PC-3 (cell line): Measurements from ENCODE around the gene ALX4. TPM values are rescaled to one million over a fixed set of nuclear protein-coding genes. Genes with fewer than 3 reads are reported as not detected.

Experiments used
- ATAC-seq: fragments of 200-7000 bp; cut with Tn5 transposase; 2 replicates; pipeline ENCODE4 v1.9.1; 2020; ENCODE audit warnings: mild to moderate bottlenecking, moderate library complexity
- BruUV-seq: library from RNA; stranded (reverse); fragments of 400-500 nt; replicated peaks from 2 replicates; lab custom pipeline; 2021; lab: Mats Ljungman, UMichigan
- CTCF ChIA-PET: fragments of 300-600 bp; sonication (Branson Sonifier 250); formaldehyde crosslinking; loops from one replicate; lab custom pipeline; 2022; ENCODE audit warnings: antibody characterized with exemption; lab: Charles Lee
- POLR2A ChIA-PET: fragments of 300-600 bp; sonication (Branson Sonifier 250); formaldehyde crosslinking; loops from one replicate; lab custom pipeline; 2022; ENCODE audit warnings: antibody characterized with exemption; ENCODE audit not compliant: unreplicated experiment; lab: Charles Lee
- DNase-seq: peaks from one replicate; pipeline ENCODE4 v3.0.0-alpha.2; 2015
- H2AFZ ChIP-seq: fragments of 300-600 bp; sonication (generic); 2 replicates; pipeline ENCODE4 v1.6.0; 2016; ENCODE audit warnings: antibody characterized with exemption, low read length
- H3F3A ChIP-seq: fragments of 300-600 bp; sonication (generic); one replicate; pipeline ENCODE4 v1.6.0; 2017; ENCODE audit warnings: antibody characterized with exemption, low read length, control low read depth, mild to moderate bottlenecking; ENCODE audit not compliant: unreplicated experiment
- H3K27ac ChIP-seq: fragments of 300-600 bp; sonication (generic); 2 replicates; pipeline ENCODE4 v1.5.1; 2016; ENCODE audit warnings: mild to moderate bottlenecking, low read length
- H3K27me3 ChIP-seq: fragments of 300-600 bp; sonication (generic); 2 replicates; pipeline ENCODE4 v1.6.1; 2016; ENCODE audit warnings: low read length, mixed read lengths
- H3K36me3 ChIP-seq: fragments of 300-600 bp; sonication (generic); 2 replicates; pipeline ENCODE4 v1.6.1; 2016; ENCODE audit warnings: low read depth, mixed run types, low read length, mixed read lengths
- H3K4me1 ChIP-seq: fragments of 300-600 bp; sonication (generic); 2 replicates; pipeline ENCODE4 v1.5.1; 2016; ENCODE audit warnings: low read length; ENCODE audit not compliant: insufficient read depth
- H3K4me2 ChIP-seq: fragments of 300-600 bp; sonication (generic); 2 replicates; pipeline ENCODE4 v1.6.0; 2016; ENCODE audit warnings: low read length
- H3K4me3 ChIP-seq: fragments of 300-600 bp; sonication (generic); 2 replicates; pipeline ENCODE4 v1.5.1; 2016; ENCODE audit warnings: mild to moderate bottlenecking, low read length, mixed read lengths
- H3K79me2 ChIP-seq: fragments of 300-600 bp; sonication (generic); 2 replicates; pipeline ENCODE4 v1.6.1; 2017; ENCODE audit warnings: low read length, mixed read lengths
- H3K9ac ChIP-seq: fragments of 300-600 bp; sonication (generic); 2 replicates; pipeline ENCODE4 v1.6.0; 2016; ENCODE audit warnings: mild to moderate bottlenecking, low read length
- H3K9me2 ChIP-seq: fragments of 300-600 bp; sonication (generic); replicated peaks from 2 replicates; pipeline ENCODE4 v1.6.1; 2016; ENCODE audit warnings: mixed run types, low read length, mixed read lengths
- H3K9me3 ChIP-seq: fragments of 300-600 bp; sonication (generic); 2 replicates; pipeline ENCODE4 v1.6.1; 2016; ENCODE audit warnings: low read length, mixed read lengths
- H4K20me1 ChIP-seq: fragments of 300-600 bp; sonication (generic); 2 replicates; pipeline ENCODE4 v1.6.1; 2016; ENCODE audit warnings: low read length, mixed read lengths
- CTCF ChIP-seq: fragments of 300-600 bp; sonication (generic); conservative IDR thresholded peaks from 2 replicates; pipeline ENCODE4 v1.5.1; 2017; ENCODE audit warnings: antibody characterized with exemption, low read depth, mild to moderate bottlenecking, low read length
- EZH2 ChIP-seq: fragments of 300-600 bp; sonication (generic); IDR thresholded peaks from one replicate; pipeline ENCODE4 v1.6.1; 2017; ENCODE audit warnings: antibody characterized with exemption, mild to moderate bottlenecking, low read length; ENCODE audit not compliant: unreplicated experiment
- EZH2phosphoT487 ChIP-seq: fragments of 300-600 bp; sonication (generic); IDR thresholded peaks from 2 replicates; pipeline ENCODE4 v1.6.1; 2018; ENCODE audit warnings: mild to moderate bottlenecking, antibody characterized with exemption, low read length, borderline replicate concordance
- intact Hi-C: fragments of 100-400 bp; cut with micrococcal nuclease; formaldehyde crosslinking; loops from 2 replicates; pipeline ENCODE4 v1.9.0; 2023
- total RNA-seq: library from RNA; depleted of rRNA; stranded (reverse); fragments of >200 nt; gene quantifications from 2 replicates; pipeline ENCODE4 v1.2.3, GENCODE V29; 2014

Gene ALX4
- total RNA-seq, 1 experiment from 2014 or later: not detected

GRCh38 chr11:44260081-44260480 lies 49.9 kb downstream of the ALX4 start:
- Histone ChIP-seq H3K36me3 (no peaks in the 10 kb centered on the region), H2AFZ (no peak overlapping the region), H3K9me2 (no peaks in the 10 kb centered on the region), H4K20me1 (no peaks in the 10 kb centered on the region), H3K9ac (no peak overlapping the region), H3K27me3 (no peaks in the 10 kb centered on the region), H3K27ac (no peak overlapping the region), H3F3A (no peaks in the 10 kb centered on the region), H3K4me3 (no peak overlapping the region), H3K9me3 (no peaks in the 10 kb centered on the region), H3K4me1 (no peaks in the 10 kb centered on the region), H3K4me2 (no peak overlapping the region), H3K79me2 (no peaks in the 10 kb centered on the region)
- DNase-seq (no peak), ATAC-seq (no peak)
- no TSS peak for BruUV-seq
- TF ChIP-seq CTCF (no peak), EZH2phosphoT487 (no peak), EZH2 (no peak)
- intact Hi-C loops: no loop called here
- POLR2A ChIA-PET: no interaction called here
- CTCF ChIA-PET: no interaction called here

- no TSS peak for BruUV-seq
- Histone ChIP-seq H3K4me1 (no peaks in the 10 kb centered on the region), H3K9me2 (no peaks in the 10 kb centered on the region), H3K4me2 (no peak overlapping the region), H3K79me2 (no peaks in the 10 kb centered on the region), H3K9me3 (no peaks in the 10 kb centered on the region), H3K27me3 (no peaks in the 10 kb centered on the region), H3F3A (no peaks in the 10 kb centered on the region), H4K20me1 (no peaks in the 10 kb centered on the region), H2AFZ (no peak overlapping the region), H3K36me3 (no peaks in the 10 kb centered on the region), H3K4me3 (no peak overlapping the region), H3K9ac (no peak overlapping the region), H3K27ac (no peak overlapping the region)
- ATAC-seq (no peak), DNase-seq (no peak)
- ChIA-PET POLR2A (no interaction called here), CTCF (no interaction called here)
- TF ChIP-seq EZH2phosphoT487 (no peak), EZH2 (no peak), CTCF (no peak)
- intact Hi-C loops: no loop called here
These were observed 51.0 kb downstream of the ALX4 start for GRCh38 chr11:44258839-44259420.

- Histone ChIP-seq H3K4me2 (no peak overlapping the region), H4K20me1 (no peaks in the 10 kb centered on the region), H3K9me2 (no peaks in the 10 kb centered on the region), H3K27ac (no peak overlapping the region), H2AFZ (no peak overlapping the region), H3K9ac (no peak overlapping the region), H3K9me3 (peaks cover 5% of the 10 kb centered on the region; the same call in 1 of the 2 replicates), H3K79me2 (no peaks in the 10 kb centered on the region), H3K27me3 (no peaks in the 10 kb centered on the region), H3K36me3 (no peaks in the 10 kb centered on the region), H3F3A (no peaks in the 10 kb centered on the region), H3K4me1 (no peaks in the 10 kb centered on the region), H3K4me3 (no peak overlapping the region)
- ChIA-PET POLR2A (no interaction called here), CTCF (no interaction called here)
- no peak for TF ChIP-seq EZH2
- no peak for TF ChIP-seq EZH2phosphoT487
- TF ChIP-seq CTCF: no peak
- BruUV-seq: no TSS peak
- intact Hi-C loops: no loop called here
- DNase-seq (no peak), ATAC-seq (no peak)
These were observed 51.8 kb downstream of the ALX4 start for GRCh38 chr11:44258190-44258489.
